AG09309 (cell line): ENCODE measurements around the gene STAC2.

Source experiments
- DNase-seq: peaks from one replicate; pipeline ENCODE4 v3.0.0-alpha.2; 2010; ENCODE audit warnings: low read depth
- H3K4me3 ChIP-seq: 2 replicates; pipeline ENCODE4 v1.5.1; 2011; ENCODE audit warnings: mild to moderate bottlenecking, low read depth, low read length, moderate library complexity; ENCODE audit not compliant: control insufficient read depth
- TF ChIP-seq, protein P1 (sequence below): IDR thresholded peaks from 2 replicates; pipeline ENCODE4 v1.5.1; 2011; ENCODE audit warnings: mild to moderate bottlenecking, low read depth, low read length, inconsistent platforms; ENCODE audit not compliant: insufficient read depth, control insufficient read depth; ENCODE audit errors: missing control alignments

Gene STAC2

GRCh38 chr17:39187152-39187830 is 38.5 kb downstream of the STAC2 start:
- no peak overlapping the region for H3K4me3 ChIP-seq
- TF ChIP-seq, protein P1, sequence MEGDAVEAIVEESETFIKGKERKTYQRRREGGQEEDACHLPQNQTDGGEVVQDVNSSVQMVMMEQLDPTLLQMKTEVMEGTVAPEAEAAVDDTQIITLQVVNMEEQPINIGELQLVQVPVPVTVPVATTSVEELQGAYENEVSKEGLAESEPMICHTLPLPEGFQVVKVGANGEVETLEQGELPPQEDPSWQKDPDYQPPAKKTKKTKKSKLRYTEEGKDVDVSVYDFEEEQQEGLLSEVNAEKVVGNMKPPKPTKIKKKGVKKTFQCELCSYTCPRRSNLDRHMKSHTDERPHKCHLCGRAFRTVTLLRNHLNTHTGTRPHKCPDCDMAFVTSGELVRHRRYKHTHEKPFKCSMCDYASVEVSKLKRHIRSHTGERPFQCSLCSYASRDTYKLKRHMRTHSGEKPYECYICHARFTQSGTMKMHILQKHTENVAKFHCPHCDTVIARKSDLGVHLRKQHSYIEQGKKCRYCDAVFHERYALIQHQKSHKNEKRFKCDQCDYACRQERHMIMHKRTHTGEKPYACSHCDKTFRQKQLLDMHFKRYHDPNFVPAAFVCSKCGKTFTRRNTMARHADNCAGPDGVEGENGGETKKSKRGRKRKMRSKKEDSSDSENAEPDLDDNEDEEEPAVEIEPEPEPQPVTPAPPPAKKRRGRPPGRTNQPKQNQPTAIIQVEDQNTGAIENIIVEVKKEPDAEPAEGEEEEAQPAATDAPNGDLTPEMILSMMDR, result no peak
- DNase-seq, result no peak

DNA sequence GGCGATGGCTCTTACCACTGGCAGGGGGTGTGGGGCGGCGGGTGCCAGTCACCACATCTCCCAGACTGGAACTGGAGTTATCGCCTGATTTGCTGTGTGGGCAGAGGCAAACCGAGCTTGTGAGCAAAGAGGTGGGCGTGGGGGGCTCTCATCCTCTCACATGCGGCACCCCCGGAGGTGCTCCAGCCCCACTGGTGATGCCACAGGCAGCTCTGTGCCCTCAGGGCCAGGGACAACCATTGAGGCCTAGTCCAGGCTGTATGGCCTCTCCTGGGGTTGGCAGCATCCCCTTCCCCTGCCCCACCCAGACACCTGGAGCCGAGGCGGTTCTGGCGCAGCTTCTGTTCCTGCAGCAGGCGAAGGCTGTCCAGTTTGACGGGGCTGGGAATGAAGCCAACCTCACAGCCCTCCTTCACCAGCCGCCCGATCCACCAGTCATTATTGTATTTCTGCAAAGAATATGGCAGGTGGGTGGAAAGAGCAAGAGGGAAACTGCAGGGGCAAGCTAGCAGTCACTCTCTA is 39.2 kb downstream of the STAC2 start:
- TF ChIP-seq, protein P1, result no peak
- no peak for DNase-seq
- no peak overlapping the region for H3K4me3 ChIP-seq

DNA sequence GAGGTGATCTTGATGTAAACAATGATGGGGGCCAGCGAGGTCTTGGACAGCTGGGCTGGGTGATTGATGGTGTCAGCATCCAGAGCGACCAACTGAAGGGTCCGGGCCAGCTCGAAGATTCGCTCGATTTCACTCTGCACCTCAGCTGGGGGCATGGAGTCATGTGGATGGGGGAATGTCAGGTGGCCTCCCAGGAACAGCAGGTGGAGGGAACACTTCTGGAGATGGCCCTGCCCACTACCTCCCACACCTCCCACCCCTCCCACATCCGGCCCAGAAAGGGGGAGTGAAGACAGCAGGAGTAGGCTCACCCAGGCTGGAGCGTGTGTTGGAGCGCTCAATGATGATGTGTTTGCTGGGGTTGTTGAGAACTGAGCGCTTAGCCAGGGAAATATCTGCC is 42.0 kb downstream of the STAC2 start:
- DNase-seq, result no peak
- TF ChIP-seq, protein P1, result no peak
- no peak overlapping the region for H3K4me3 ChIP-seq

- TF ChIP-seq, protein P1, result no peak
- no peak for DNase-seq
- H3K4me3 ChIP-seq, result no peak overlapping the region
These were observed 42.7 kb downstream of the STAC2 start for GRCh38 chr17:39183045-39183444.

DNA sequence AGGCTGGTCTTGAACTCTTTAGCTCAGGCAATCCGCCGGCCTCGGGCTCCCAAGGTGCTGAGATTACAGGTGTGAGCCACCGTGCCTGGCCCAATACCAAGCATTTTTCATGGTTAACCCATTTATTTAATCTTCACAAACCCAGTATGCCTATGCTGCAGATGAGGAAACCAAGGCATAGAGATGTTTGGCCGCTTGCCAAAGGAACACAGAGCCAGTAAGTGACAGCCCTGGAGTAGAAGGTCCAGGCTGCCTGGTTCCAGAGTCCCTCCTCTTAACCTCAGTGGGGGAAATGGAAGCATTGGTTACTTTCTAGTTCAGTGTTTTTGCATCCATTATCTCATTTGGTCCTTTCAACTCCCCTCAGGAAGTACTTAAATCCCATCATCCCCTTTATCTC is 44.4 kb downstream of the STAC2 start:
- DNase-seq, result no peak
- no peak overlapping the region for H3K4me3 ChIP-seq
- TF ChIP-seq, protein P1, result no peak

GRCh38 chr17:39178536-39178935 is 47.2 kb downstream of the STAC2 start:
- no peak overlapping the region for H3K4me3 ChIP-seq
- DNase-seq, result no peak
- TF ChIP-seq, protein P1, result no peak
